Measurements from ENCODE around the gene PLEKHO2.

The PLEKHO2 gene

DNA sequence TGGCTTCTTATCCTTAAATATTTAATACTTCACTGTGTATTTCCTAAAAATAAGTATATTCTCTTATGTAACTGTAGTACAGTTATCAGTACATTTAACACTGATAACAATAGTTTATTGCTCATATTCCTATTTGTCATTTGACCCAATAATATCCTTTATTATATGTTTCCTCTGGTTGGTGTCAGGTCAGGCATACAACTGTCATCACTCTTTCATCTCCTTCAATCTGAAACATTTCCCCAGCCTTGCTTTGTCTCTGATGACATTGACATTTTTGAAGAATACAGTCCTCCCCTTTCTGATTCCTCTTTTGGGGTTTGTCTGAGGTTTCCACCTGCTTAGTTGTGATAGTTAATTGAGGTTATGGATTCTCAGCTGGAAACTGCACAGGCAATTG is 27.8 kb downstream of the PLEKHO2 start:
- H3K79me2 ChIP-seq (ENCODE audit: control insufficient read depth, insufficient read depth, low read length, unreplicated experiment): no peaks in the 10 kb centered on the region
- H3K36me3 ChIP-seq (ENCODE audit: insufficient read depth, low read length): no peaks in the 10 kb centered on the region; the same call in 1 of the 2 replicates
- peaks cover 19% of the 10 kb centered on the region for H3K4me1 ChIP-seq (ENCODE audit: control insufficient read depth, insufficient read depth, low read length, unreplicated experiment)
- H3K4me3 ChIP-seq (ENCODE audit: low read depth, low read length): no peak overlapping the region
- no peak overlapping the region for H2AFZ ChIP-seq (ENCODE audit: low read length, unreplicated experiment)
- no peaks in the 10 kb centered on the region for H3K27me3 ChIP-seq (ENCODE audit: insufficient read depth, low read length)
- H3K27ac ChIP-seq (ENCODE audit: low read depth, low read length): no peak overlapping the region

DNA sequence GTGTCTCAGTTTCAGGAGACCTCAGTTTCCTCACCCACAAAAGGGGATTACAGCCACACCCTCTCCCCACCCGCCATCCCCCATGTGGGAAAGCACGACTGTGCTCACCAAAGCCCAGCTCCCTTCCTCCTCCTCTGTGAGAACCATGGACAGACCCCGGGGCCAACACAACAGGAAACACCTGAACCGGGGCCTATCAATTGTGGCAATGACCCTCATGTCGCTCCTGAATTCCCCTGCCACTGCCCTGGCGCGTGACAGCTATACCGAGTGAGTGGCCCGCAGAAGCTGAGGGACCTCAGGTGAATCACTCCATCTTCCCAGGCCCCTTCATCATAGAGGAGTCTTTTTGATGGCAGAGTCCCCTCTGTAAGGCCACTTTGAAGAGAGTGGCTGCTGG is 28.6 kb downstream of the PLEKHO2 start:
- no peak overlapping the region for H3K4me3 ChIP-seq (ENCODE audit: low read depth, low read length)
- no peaks in the 10 kb centered on the region; the same call in 1 of the 2 replicates for H3K36me3 ChIP-seq (ENCODE audit: insufficient read depth, low read length)
- no peak overlapping the region for H2AFZ ChIP-seq (ENCODE audit: low read length, unreplicated experiment)
- H3K79me2 ChIP-seq (ENCODE audit: control insufficient read depth, insufficient read depth, low read length, unreplicated experiment): no peaks in the 10 kb centered on the region
- no peaks in the 10 kb centered on the region for H3K27me3 ChIP-seq (ENCODE audit: insufficient read depth, low read length)
- H3K4me1 ChIP-seq (ENCODE audit: control insufficient read depth, insufficient read depth, low read length, unreplicated experiment): peaks cover 23% of the 10 kb centered on the region
- no peak overlapping the region for H3K27ac ChIP-seq (ENCODE audit: low read depth, low read length)

DNA sequence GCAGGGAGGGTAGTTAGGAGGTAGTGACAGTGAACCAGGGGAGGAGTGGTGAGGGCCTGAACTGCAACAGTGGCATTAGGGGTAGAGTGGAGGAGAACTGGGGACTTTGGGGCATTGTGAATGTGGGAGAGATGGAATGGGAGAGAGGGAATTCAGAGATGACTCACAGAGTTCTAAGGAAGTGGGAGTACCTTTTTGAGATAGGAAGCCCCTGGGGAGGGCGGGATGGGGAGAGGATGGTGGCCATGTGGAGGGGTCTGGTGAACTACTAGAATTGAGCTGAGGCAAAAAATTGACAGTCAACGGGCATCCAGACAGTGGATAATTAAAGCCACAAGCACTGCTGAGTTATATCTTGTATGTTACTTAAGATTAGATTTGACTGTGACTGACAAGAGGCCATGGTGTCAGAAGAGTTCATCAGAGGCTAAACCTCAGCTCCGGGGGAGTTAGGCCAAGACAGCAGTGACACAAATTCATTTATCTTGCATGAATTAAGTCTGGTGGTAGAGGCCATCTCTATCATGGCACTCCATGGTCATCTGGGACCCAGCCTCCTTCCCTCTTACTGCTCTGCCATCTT is 34.0 kb downstream of the PLEKHO2 start:
- Histone ChIP-seq H3K79me2 (ENCODE audit: control insufficient read depth, insufficient read depth, low read length, unreplicated experiment) (no peaks in the 10 kb centered on the region), H3K36me3 (ENCODE audit: insufficient read depth, low read length) (no peaks in the 10 kb centered on the region), H3K27me3 (ENCODE audit: insufficient read depth, low read length) (no peaks in the 10 kb centered on the region), H2AFZ (ENCODE audit: low read length, unreplicated experiment) (no peak overlapping the region), H3K4me1 (ENCODE audit: control insufficient read depth, insufficient read depth, low read length, unreplicated experiment) (peaks cover 32% of the 10 kb centered on the region), H3K27ac (ENCODE audit: low read depth, low read length) (no peak overlapping the region), H3K4me3 (ENCODE audit: low read depth, low read length) (no peak overlapping the region)

DNA sequence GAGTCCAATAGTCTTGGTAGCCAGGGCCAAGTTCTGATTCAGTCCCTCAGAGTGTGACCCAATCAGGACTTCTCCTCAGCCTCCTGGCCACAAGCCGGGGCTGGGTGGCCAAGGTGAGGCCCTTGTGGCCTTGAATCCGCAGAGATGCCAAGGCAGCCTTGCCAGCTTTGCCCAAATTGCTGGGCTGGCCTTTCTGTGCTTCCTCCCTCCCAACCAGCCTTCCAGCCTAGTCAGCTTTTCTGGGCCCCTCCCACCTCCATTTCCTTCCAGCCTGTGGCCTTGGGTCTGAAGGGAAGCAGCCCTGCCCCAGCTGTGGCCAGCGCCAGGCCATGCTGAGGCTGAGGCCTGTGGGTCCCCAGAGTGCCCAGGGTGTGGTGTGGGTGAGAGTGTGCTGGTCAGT is 35.7 kb downstream of the PLEKHO2 start:
- no peak overlapping the region for H2AFZ ChIP-seq (ENCODE audit: low read length, unreplicated experiment)
- H3K79me2 ChIP-seq (ENCODE audit: control insufficient read depth, insufficient read depth, low read length, unreplicated experiment): no peaks in the 10 kb centered on the region
- no peak overlapping the region for H3K4me3 ChIP-seq (ENCODE audit: low read depth, low read length)
- peaks cover 39% of the 10 kb centered on the region for H3K4me1 ChIP-seq (ENCODE audit: control insufficient read depth, insufficient read depth, low read length, unreplicated experiment)
- H3K27ac ChIP-seq (ENCODE audit: low read depth, low read length): no peak overlapping the region
- no peaks in the 10 kb centered on the region for H3K27me3 ChIP-seq (ENCODE audit: insufficient read depth, low read length)
- H3K36me3 ChIP-seq (ENCODE audit: insufficient read depth, low read length): no peaks in the 10 kb centered on the region

DNA sequence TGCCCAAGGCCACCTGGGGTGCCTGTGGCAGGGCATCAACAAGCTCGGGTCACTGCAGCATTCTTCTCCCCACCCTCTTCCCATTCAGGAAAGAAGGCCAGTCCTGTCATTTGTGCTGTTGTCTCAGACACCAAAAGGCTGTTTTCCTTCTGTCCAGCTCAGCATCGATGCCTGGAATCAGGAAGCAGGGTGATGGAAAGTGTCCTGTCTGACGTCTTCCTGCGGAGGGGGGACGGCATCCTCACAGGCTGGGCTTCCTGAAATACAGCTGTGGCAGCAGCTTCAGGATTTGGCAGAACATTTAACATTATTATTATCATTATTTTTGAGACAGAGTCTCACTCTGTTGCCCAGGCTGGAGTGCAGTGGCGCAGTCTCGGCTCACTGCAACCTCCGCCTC is 37.0 kb downstream of the PLEKHO2 start:
- Histone ChIP-seq H2AFZ (ENCODE audit: low read length, unreplicated experiment) (no peak overlapping the region), H3K36me3 (ENCODE audit: insufficient read depth, low read length) (no peaks in the 10 kb centered on the region), H3K4me3 (ENCODE audit: low read depth, low read length) (no peak overlapping the region), H3K27me3 (ENCODE audit: insufficient read depth, low read length) (no peaks in the 10 kb centered on the region), H3K4me1 (ENCODE audit: control insufficient read depth, insufficient read depth, low read length, unreplicated experiment) (peaks cover 43% of the 10 kb centered on the region), H3K79me2 (ENCODE audit: control insufficient read depth, insufficient read depth, low read length, unreplicated experiment) (no peaks in the 10 kb centered on the region), H3K27ac (ENCODE audit: low read depth, low read length) (no peak overlapping the region)

DNA sequence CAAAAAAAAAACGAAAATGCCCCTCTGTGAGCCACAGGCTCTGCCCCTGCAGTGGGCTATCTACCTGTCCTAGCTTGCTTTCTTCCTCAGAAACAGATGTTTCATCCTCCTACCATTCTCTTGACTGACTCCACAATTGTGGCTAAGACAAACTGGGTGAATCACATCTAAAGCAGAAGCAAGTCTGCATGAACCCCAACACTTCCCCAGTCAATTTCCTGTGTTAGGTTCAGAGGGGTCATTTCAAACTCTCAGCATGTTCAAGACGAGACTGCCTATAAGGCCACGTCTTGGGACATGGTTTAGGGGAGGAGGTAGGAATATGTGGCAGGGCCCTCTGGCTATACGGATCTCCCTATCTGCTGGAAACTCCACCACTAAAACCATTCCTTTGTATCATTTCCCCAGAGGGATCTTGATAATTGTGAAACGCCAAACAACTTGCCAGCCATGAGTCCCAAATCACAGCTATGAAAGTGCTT is 41.4 kb downstream of the PLEKHO2 start:
- peaks cover 31% of the 10 kb centered on the region for H3K4me1 ChIP-seq (ENCODE audit: control insufficient read depth, insufficient read depth, low read length, unreplicated experiment)
- no peak overlapping the region for H2AFZ ChIP-seq (ENCODE audit: low read length, unreplicated experiment)
- no peaks in the 10 kb centered on the region for H3K79me2 ChIP-seq (ENCODE audit: control insufficient read depth, insufficient read depth, low read length, unreplicated experiment)
- no peak overlapping the region for H3K4me3 ChIP-seq (ENCODE audit: low read depth, low read length)
- H3K27ac ChIP-seq (ENCODE audit: low read depth, low read length): peak overlapping the region; percentile 89
- H3K27me3 ChIP-seq (ENCODE audit: insufficient read depth, low read length): no peaks in the 10 kb centered on the region
- H3K36me3 ChIP-seq (ENCODE audit: insufficient read depth, low read length): no peaks in the 10 kb centered on the region

DNA sequence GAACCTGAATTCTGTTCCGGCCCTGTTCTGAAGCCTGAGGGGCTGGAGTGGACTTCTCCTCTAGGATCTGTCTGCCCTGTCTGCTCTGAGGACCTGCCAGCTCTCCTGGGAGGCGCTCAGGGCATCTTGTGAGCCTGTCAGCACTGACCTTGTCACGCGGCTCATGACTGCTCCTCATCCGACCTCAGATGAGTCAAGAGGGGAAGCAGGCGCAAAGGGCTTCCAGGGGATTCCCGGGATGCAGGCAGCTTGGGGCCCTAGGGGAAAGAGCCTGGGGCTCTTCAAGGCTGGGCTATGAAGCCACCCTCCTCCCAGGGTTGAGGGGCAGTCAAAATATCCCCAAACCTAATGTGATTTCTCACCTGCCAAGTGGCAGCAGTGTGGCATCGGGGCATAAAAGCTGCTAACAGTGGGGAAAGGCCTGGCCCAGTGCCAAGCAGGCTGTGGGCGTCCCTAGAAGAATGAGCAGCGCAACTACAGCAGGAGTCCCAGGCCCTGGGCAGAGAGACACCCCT is 42.3 kb downstream of the PLEKHO2 start:
- H3K27ac ChIP-seq (ENCODE audit: low read depth, low read length): peak overlapping the region; percentile 89

DNA sequence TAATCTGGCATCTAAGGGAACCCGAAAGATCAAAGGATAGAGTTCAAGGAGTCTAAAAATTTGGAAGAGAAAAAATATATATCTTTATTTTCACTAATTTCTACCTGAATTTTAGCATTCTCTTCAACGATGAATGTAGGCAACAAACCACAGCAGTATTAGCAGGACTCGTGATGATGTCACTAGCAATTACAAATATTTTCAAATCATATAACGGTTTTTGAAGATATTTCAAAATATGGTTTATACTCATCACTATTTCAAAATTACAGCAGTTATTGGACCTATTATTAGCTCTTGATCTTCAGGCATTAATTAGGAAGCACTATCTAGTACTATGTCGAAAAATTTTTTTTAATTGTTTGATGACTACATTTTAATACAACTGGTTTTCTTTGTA is 43.0 kb downstream of the PLEKHO2 start:
- Histone ChIP-seq H2AFZ (ENCODE audit: low read length, unreplicated experiment) (no peak overlapping the region), H3K79me2 (ENCODE audit: control insufficient read depth, insufficient read depth, low read length, unreplicated experiment) (no peaks in the 10 kb centered on the region), H3K4me1 (ENCODE audit: control insufficient read depth, insufficient read depth, low read length, unreplicated experiment) (peaks cover 31% of the 10 kb centered on the region), H3K36me3 (ENCODE audit: insufficient read depth, low read length) (no peaks in the 10 kb centered on the region), H3K27me3 (ENCODE audit: insufficient read depth, low read length) (no peaks in the 10 kb centered on the region), H3K27ac (ENCODE audit: low read depth, low read length) (peak overlapping the region; percentile 89; the same call in 1 of the 2 replicates), H3K4me3 (ENCODE audit: low read depth, low read length) (no peak overlapping the region)

More for the DNA sequence above, 42.3 kb downstream of the PLEKHO2 start:
- Histone ChIP-seq H3K36me3 (ENCODE audit: insufficient read depth, low read length) (no peaks in the 10 kb centered on the region), H2AFZ (ENCODE audit: low read length, unreplicated experiment) (no peak overlapping the region), H3K4me1 (ENCODE audit: control insufficient read depth, insufficient read depth, low read length, unreplicated experiment) (peaks cover 31% of the 10 kb centered on the region), H3K4me3 (ENCODE audit: low read depth, low read length) (no peak overlapping the region), H3K27me3 (ENCODE audit: insufficient read depth, low read length) (no peaks in the 10 kb centered on the region), H3K79me2 (ENCODE audit: control insufficient read depth, insufficient read depth, low read length, unreplicated experiment) (no peaks in the 10 kb centered on the region)

DNA sequence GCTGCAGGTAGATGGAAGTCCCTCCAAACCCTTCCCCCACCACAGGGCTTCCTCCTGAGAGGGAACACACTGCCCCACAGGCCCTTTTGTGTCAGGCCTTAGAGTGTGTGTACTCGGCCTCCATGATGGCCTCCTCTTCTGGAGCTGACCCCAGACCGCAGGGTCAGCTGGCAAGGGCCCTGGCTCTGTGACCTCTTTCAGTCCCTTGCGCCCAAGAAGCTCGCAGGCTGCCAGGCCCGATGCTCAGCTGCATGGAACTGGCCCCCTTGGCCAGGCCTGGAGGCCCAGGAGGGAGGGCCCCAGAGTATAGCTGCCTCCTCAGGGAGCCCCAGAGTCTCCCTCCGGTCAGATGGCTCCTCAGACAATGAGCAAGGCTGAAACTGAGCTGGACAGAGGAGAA is 46.6 kb downstream of the PLEKHO2 start:
- no peak overlapping the region for H2AFZ ChIP-seq (ENCODE audit: low read length, unreplicated experiment)

DNA sequence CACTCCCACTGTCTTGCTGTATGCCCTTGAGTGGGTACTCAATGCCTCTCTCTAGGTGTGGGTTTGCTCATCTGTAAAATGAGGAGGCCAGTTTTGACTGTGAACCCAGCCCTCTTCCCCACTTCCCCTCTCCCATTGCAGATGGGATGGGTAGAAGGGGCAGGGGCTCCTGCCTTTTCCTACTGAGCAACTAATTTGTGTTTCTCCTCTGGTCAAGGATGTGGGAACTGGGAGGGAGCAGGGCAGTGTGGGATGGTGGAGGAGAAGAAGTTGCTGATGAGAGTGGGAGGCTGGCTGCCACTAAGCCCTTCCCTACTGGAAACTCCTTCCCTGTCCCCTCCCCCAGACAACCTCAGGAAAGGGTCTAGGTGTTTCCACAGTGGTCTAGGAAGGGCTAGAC is 49.8 kb downstream of the PLEKHO2 start:
- Histone ChIP-seq H3K36me3 (ENCODE audit: insufficient read depth, low read length) (no peaks in the 10 kb centered on the region), H3K4me1 (ENCODE audit: control insufficient read depth, insufficient read depth, low read length, unreplicated experiment) (peaks cover 38% of the 10 kb centered on the region), H3K27me3 (ENCODE audit: insufficient read depth, low read length) (no peaks in the 10 kb centered on the region), H2AFZ (ENCODE audit: low read length, unreplicated experiment) (no peak overlapping the region), H3K27ac (ENCODE audit: low read depth, low read length) (no peak overlapping the region), H3K4me3 (ENCODE audit: low read depth, low read length) (no peak overlapping the region), H3K79me2 (ENCODE audit: control insufficient read depth, insufficient read depth, low read length, unreplicated experiment) (no peaks in the 10 kb centered on the region)

More for the DNA sequence above, 46.6 kb downstream of the PLEKHO2 start:
- Histone ChIP-seq H3K27ac (ENCODE audit: low read depth, low read length) (no peak overlapping the region), H3K4me1 (ENCODE audit: control insufficient read depth, insufficient read depth, low read length, unreplicated experiment) (peaks cover 24% of the 10 kb centered on the region), H3K79me2 (ENCODE audit: control insufficient read depth, insufficient read depth, low read length, unreplicated experiment) (no peaks in the 10 kb centered on the region), H3K4me3 (ENCODE audit: low read depth, low read length) (no peak overlapping the region), H3K36me3 (ENCODE audit: insufficient read depth, low read length) (no peaks in the 10 kb centered on the region), H3K27me3 (ENCODE audit: insufficient read depth, low read length) (no peaks in the 10 kb centered on the region)

DNA sequence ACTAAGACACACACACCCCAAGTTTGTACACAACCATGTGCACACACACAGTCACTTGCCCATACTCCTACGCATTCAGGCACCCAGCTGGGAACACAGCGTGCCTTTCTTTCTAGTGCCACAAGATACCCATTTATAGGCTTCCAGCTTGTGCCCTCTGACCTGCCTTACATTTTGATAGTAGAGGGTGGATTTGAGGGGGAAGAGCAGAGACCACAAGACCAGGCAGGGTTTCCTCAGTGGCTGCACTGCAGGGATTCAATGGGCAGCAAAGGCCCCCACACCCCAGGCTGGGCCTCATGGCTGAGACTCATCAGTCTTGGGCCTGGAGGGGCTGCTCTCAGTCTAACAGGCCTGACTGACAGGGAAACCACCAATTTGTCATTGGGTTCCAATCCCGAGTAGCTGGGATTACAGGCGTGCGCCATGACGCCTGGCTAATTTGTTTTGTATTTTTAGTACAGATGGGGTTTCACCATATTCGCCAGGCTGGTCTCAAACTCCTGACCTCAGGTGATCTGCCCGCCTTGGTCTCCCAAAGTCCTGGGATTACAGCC is 51.2 kb downstream of the PLEKHO2 start:
- no peaks in the 10 kb centered on the region for H3K27me3 ChIP-seq (ENCODE audit: insufficient read depth, low read length)
- peaks cover 52% of the 10 kb centered on the region for H3K4me1 ChIP-seq (ENCODE audit: control insufficient read depth, insufficient read depth, low read length, unreplicated experiment)
- no peak overlapping the region for H3K27ac ChIP-seq (ENCODE audit: low read depth, low read length)
- no peak overlapping the region for H3K4me3 ChIP-seq (ENCODE audit: low read depth, low read length)
- H2AFZ ChIP-seq (ENCODE audit: low read length, unreplicated experiment): no peak overlapping the region
- no peaks in the 10 kb centered on the region for H3K79me2 ChIP-seq (ENCODE audit: control insufficient read depth, insufficient read depth, low read length, unreplicated experiment)
- no peaks in the 10 kb centered on the region for H3K36me3 ChIP-seq (ENCODE audit: insufficient read depth, low read length)
